ENCODE results near the gene IMPG2.

- TF ChIP-seq CTCF (IDR thresholded peaks at IDR 0.05; ENCODE audit: insufficient read depth, low read depth, low read length) (no peak), EZH2 (IDR thresholded peaks at IDR 0.05; ENCODE audit: insufficient read depth, low read length) (no peak)
Measured at GRCh38 chr3:101253396-101253795, 67.0 kb downstream of the IMPG2 start.

Data from astrocyte (in vitro differentiated cells and primary cell).